GM23338 (cell line): ENCODE data around the gene GADD45A. TPM values are rescaled to one million over a fixed set of nuclear protein-coding genes. Genes with fewer than 3 reads are reported as not detected.

Source experiments
- ATAC-seq: fragments of 200-7000 bp; cut with Tn5 transposase; 3 replicates; pipeline ENCODE4 v1.9.1; 2020
- DNase-seq: peaks from one replicate; pipeline ENCODE4 v3.0.0-alpha.2; 2015; ENCODE audit warnings: low spot score
- H2AFZ ChIP-seq: fragments of 200-600 bp; sonication (generic); 2 replicates; pipeline ENCODE4 v1.8.0; 2016; ENCODE audit warnings: antibody characterized with exemption, mild to moderate bottlenecking, moderate library complexity
- H3F3A ChIP-seq: fragments of 200-600 bp; sonication (generic); replicated peaks from 2 replicates; pipeline ENCODE4 v1.8.0; 2017; ENCODE audit warnings: antibody characterized with exemption, mixed run types, low read depth
- H3K27ac ChIP-seq: fragments of 200-600 bp; sonication (generic); 2 replicates; pipeline ENCODE4 v1.6.1; 2016; ENCODE audit warnings: low read depth
- H3K27me3 ChIP-seq: fragments of 200-600 bp; sonication (generic); 2 replicates; pipeline ENCODE4 v1.8.0; 2016; ENCODE audit warnings: mild to moderate bottlenecking, mixed run types, moderate library complexity; ENCODE audit not compliant: insufficient read depth
- H3K36me3 ChIP-seq: fragments of 200-600 bp; sonication (generic); 2 replicates; pipeline ENCODE4 v1.8.0; 2016; ENCODE audit warnings: mild to moderate bottlenecking; ENCODE audit not compliant: insufficient read depth
- H3K4me1 ChIP-seq: fragments of 200-600 bp; sonication (generic); 2 replicates; pipeline ENCODE4 v1.8.0; 2016; ENCODE audit warnings: mild to moderate bottlenecking, moderate library complexity; ENCODE audit not compliant: insufficient read depth
- H3K4me2 ChIP-seq: fragments of 200-600 bp; sonication (generic); 2 replicates; pipeline ENCODE4 v1.7.1; 2017; ENCODE audit warnings: mixed run types
- H3K4me3 ChIP-seq: fragments of 200-600 bp; sonication (generic); 2 replicates; pipeline ENCODE4 v1.6.1; 2016; ENCODE audit warnings: mixed run types
- H3K79me2 ChIP-seq: fragments of 200-600 bp; sonication (generic); replicated peaks from 2 replicates; pipeline ENCODE4 v1.8.0; 2017; ENCODE audit warnings: mild to moderate bottlenecking; ENCODE audit not compliant: insufficient read depth
- H3K9me2 ChIP-seq: fragments of 200-600 bp; sonication (generic); 2 replicates; pipeline ENCODE4 v1.8.0; 2017; ENCODE audit not compliant: insufficient read depth
- H4K20me1 ChIP-seq: fragments of 200-600 bp; sonication (generic); replicated peaks from 2 replicates; pipeline ENCODE4 v1.8.0; 2017; ENCODE audit warnings: mild to moderate bottlenecking; ENCODE audit not compliant: insufficient read depth
- H3K27ac Mint-ChIP-seq: 2 replicates; pipeline ENCODE4 v1.8.0; 2020; ENCODE audit warnings: inconsistent platforms, mild to moderate bottlenecking, moderate library complexity, mixed read lengths
- H3K27me3 Mint-ChIP-seq: 3 replicates; pipeline ENCODE4 v1.8.0; 2022; ENCODE audit warnings: low read depth, mild to moderate bottlenecking, moderate library complexity, mixed read lengths, inconsistent platforms; ENCODE audit not compliant: insufficient read depth, poor library complexity
- H3K36me3 Mint-ChIP-seq: 3 replicates; pipeline ENCODE4 v1.8.0; 2021; ENCODE audit warnings: low read depth, mild to moderate bottlenecking, inconsistent platforms, moderate library complexity, mixed read lengths
- H3K4me1 Mint-ChIP-seq: 3 replicates; pipeline ENCODE4 v1.8.0; 2020; ENCODE audit warnings: mild to moderate bottlenecking, inconsistent platforms, mixed read lengths
- H3K4me3 Mint-ChIP-seq: 3 replicates; pipeline ENCODE4 v1.8.0; 2021; ENCODE audit warnings: moderate library complexity, mild to moderate bottlenecking, inconsistent platforms, mixed read lengths
- H3K9me3 Mint-ChIP-seq: 3 replicates; pipeline ENCODE4 v1.8.0; 2020; ENCODE audit warnings: moderate library complexity, mild to moderate bottlenecking, inconsistent platforms, mixed read lengths
- CREB1 ChIP-seq: fragments of 250-450 bp; sonication (Bioruptor Pico); IDR thresholded peaks from 2 replicates; pipeline ENCODE4 v1.5.0; 2020; ENCODE audit warnings: low read depth, mild to moderate bottlenecking, moderate library complexity
- CTCF ChIP-seq, 2 experiments: fragments of 200-600 bp in 1 of 2; sonication (generic) in 1 of 2; conservative IDR thresholded peaks; 2 replicates each; pipeline versions ENCODE4 v1.5.1 to v1.6.1; 2016 to 2017; ENCODE audit warnings: antibody characterized with exemption in 2 of 2, low read depth in 2 of 2, mild to moderate bottlenecking in 2 of 2, moderate library complexity in 1 of 2
- ETS1 ChIP-seq: IDR thresholded peaks from 2 replicates; pipeline ENCODE4 v1.6.1; 2016; ENCODE audit warnings: antibody characterized with exemption
- EZH2 ChIP-seq: fragments of 200-600 bp; sonication (generic); IDR thresholded peaks from one replicate; pipeline ENCODE4 v1.8.0; 2017; ENCODE audit warnings: antibody characterized with exemption, mild to moderate bottlenecking, low read depth; ENCODE audit not compliant: unreplicated experiment
- EZH2phosphoT487 ChIP-seq: fragments of 200-600 bp; sonication (generic); IDR thresholded peaks from one replicate; pipeline ENCODE4 v1.8.1; 2018; ENCODE audit warnings: antibody characterized with exemption; ENCODE audit not compliant: unreplicated experiment
- JUNB ChIP-seq: IDR thresholded peaks from one replicate; pipeline ENCODE4 v1.6.1; 2016; ENCODE audit warnings: antibody characterized with exemption; ENCODE audit not compliant: unreplicated experiment
- NANOG ChIP-seq: IDR thresholded peaks from 2 replicates; pipeline ENCODE4 v1.6.1; 2016; ENCODE audit warnings: antibody characterized with exemption, borderline replicate concordance
- POLR2AphosphoS5 ChIP-seq: IDR thresholded peaks from 2 replicates; pipeline ENCODE4 v1.6.1; 2016; ENCODE audit warnings: antibody characterized with exemption, low read depth
- REST ChIP-seq: IDR thresholded peaks from one replicate; pipeline ENCODE4 v1.6.1; 2018; ENCODE audit warnings: antibody characterized with exemption; ENCODE audit not compliant: unreplicated experiment
- STAT1 ChIP-seq: IDR thresholded peaks from one replicate; pipeline ENCODE4 v1.6.1; 2016; ENCODE audit warnings: antibody characterized with exemption; ENCODE audit not compliant: unreplicated experiment
- ZNF114 ChIP-seq: fragments of 250-450 bp; sonication (Bioruptor Pico); IDR thresholded peaks from 2 replicates; pipeline ENCODE4 v1.5.0; 2020; ENCODE audit warnings: mild to moderate bottlenecking, moderate library complexity
- ZNF331 ChIP-seq: fragments of 250-450 bp; sonication (Bioruptor Pico); IDR thresholded peaks from 2 replicates; pipeline ENCODE4 v1.5.0; 2020; ENCODE audit warnings: low read depth, mild to moderate bottlenecking, moderate library complexity
- ZNF462 ChIP-seq: fragments of 250-450 bp; sonication (Bioruptor Pico); IDR thresholded peaks from 2 replicates; pipeline ENCODE4 v1.5.0; 2020; ENCODE audit warnings: mild to moderate bottlenecking, moderate library complexity
- polyA plus RNA-seq: library from polyadenylated mRNA; unstranded; fragments of >200 nt; fragmentation: Nextera tagmentation; extraction: Ambion mirVana; gene quantifications from 2 replicates; pipeline ENCODE4 v1.2.1, GENCODE V29; 2016
- total RNA-seq: library from RNA; depleted of rRNA; stranded (reverse); fragments of >200 nt; shearing (Covaris generic); gene quantifications from 2 replicates; pipeline ENCODE4 v1.2.3, GENCODE V29; 2014

GADD45A gene
- total and polyA plus RNA-seq, 2 experiments from 2014 or later, result 25.9 to 39.5 TPM

GRCh38 chr1:67723126-67723525 lies 38.1 kb downstream of the GADD45A start:
- Histone ChIP-seq H3K79me2 (no peaks in the 10 kb centered on the region), H3K4me3 (no peak overlapping the region), H3K27me3 (no peaks in the 10 kb centered on the region), H3K27ac (no peak overlapping the region), H3K4me1 (peaks cover 19% of the 10 kb centered on the region), H3K4me2 (no peak overlapping the region), H4K20me1 (no peaks in the 10 kb centered on the region; the same call in 1 of the 2 replicates), H3K9me2 (no peaks in the 10 kb centered on the region), H3F3A (no peaks in the 10 kb centered on the region), H3K36me3 (no peaks in the 10 kb centered on the region), H2AFZ (no peak overlapping the region)
- Mint-ChIP-seq H3K4me1 (peaks cover 13% of the 10 kb centered on the region; the same call in 2 of the 3 replicates), H3K27ac (no peak overlapping the region), H3K4me3 (no peak overlapping the region), H3K9me3 (no peaks in the 10 kb centered on the region), H3K27me3 (no peaks in the 10 kb centered on the region), H3K36me3 (no peaks in the 10 kb centered on the region)
- TF ChIP-seq POLR2AphosphoS5 (no peak), STAT1 (no peak), REST (no peak), CTCF (conservative IDR thresholded peaks at IDR 0.05; ENCODE audit: low read depth in 2 of 2) (no peak), ZNF114 (CRISPR knock-in tag) (no peak), ZNF462 (CRISPR knock-in tag) (no peak), JUNB (no peak), CREB1 (CRISPR knock-in tag) (no peak), ZNF331 (CRISPR knock-in tag) (no peak), EZH2 (no peak), ETS1 (no peak), EZH2phosphoT487 (no peak), NANOG (no peak)
- DNase-seq, result no peak
- peak; percentile 27; the same call in 1 of the 3 replicates for ATAC-seq
